ENCODE results near the gene LYPD5. TPM values are rescaled to one million over a fixed set of nuclear protein-coding genes. Genes with fewer than 3 reads are reported as not detected.

The LYPD5 gene
- total RNA-seq, 1 donor from 2014 or later = 0.85 TPM

- DNase-seq (ENCODE audit: extremely low spot score, unreplicated experiment) = no peak
- Mint-ChIP-seq H3K27ac (no peak overlapping the region), H3K4me3 (peak overlapping the region; percentile 84), H3K27me3 (peaks cover 64% of the 10 kb centered on the region), H3K4me1 (ENCODE audit: unreplicated experiment) (peaks cover 5% of the 10 kb centered on the region), H3K36me3 (no peaks in the 10 kb centered on the region), H3K9me3 (no peaks in the 10 kb centered on the region)
- no peak for TF ChIP-seq CTCF (conservative IDR thresholded peaks at IDR 0.05)
Observed at GRCh38 chr19:43798546-43799409, 3.5 kb downstream of the LYPD5 start.

GRCh38 chr19:43798026-43798545 is 4.2 kb downstream of the LYPD5 start:
- peaks cover 71% of the 10 kb centered on the region for H3K27me3 Mint-ChIP-seq

GRCh38 chr19:43797556-43797955 is 4.7 kb downstream of the LYPD5 start:
- Mint-ChIP-seq H3K4me3 (peak overlapping the region; percentile 74), H3K27me3 (peaks cover 66% of the 10 kb centered on the region), H3K36me3 (no peaks in the 10 kb centered on the region), H3K9me3 (no peaks in the 10 kb centered on the region), H3K4me1 (ENCODE audit: unreplicated experiment) (peaks cover 5% of the 10 kb centered on the region), H3K27ac (no peak overlapping the region)
- no peak for TF ChIP-seq CTCF (conservative IDR thresholded peaks at IDR 0.05)
- no peak for DNase-seq (ENCODE audit: extremely low spot score, unreplicated experiment)

More at GRCh38 chr19:43798026-43798545, 4.2 kb downstream of the LYPD5 start:
- Mint-ChIP-seq H3K4me1 (ENCODE audit: unreplicated experiment) (peaks cover 5% of the 10 kb centered on the region), H3K9me3 (no peaks in the 10 kb centered on the region), H3K36me3 (no peaks in the 10 kb centered on the region), H3K4me3 (peak overlapping the region; percentile 84), H3K27ac (no peak overlapping the region)
- TF ChIP-seq CTCF (conservative IDR thresholded peaks at IDR 0.05) = no peak
- no peak for DNase-seq (ENCODE audit: extremely low spot score, unreplicated experiment)

GRCh38 chr19:43797118-43797517 is 5.1 kb downstream of the LYPD5 start:
- Mint-ChIP-seq H3K4me3 (peak overlapping the region; percentile 74), H3K36me3 (no peaks in the 10 kb centered on the region), H3K9me3 (no peaks in the 10 kb centered on the region), H3K4me1 (ENCODE audit: unreplicated experiment) (peaks cover 5% of the 10 kb centered on the region), H3K27ac (no peak overlapping the region), H3K27me3 (peaks cover 66% of the 10 kb centered on the region)
- no peak for DNase-seq (ENCODE audit: extremely low spot score, unreplicated experiment)
- no peak for TF ChIP-seq CTCF (conservative IDR thresholded peaks at IDR 0.05)

- Mint-ChIP-seq H3K36me3 (no peaks in the 10 kb centered on the region), H3K9me3 (no peaks in the 10 kb centered on the region), H3K27me3 (peaks cover 28% of the 10 kb centered on the region), H3K4me1 (ENCODE audit: unreplicated experiment) (no peaks in the 10 kb centered on the region), H3K4me3 (no peak overlapping the region), H3K27ac (no peak overlapping the region)
- no peak for TF ChIP-seq CTCF (conservative IDR thresholded peaks at IDR 0.05)
- no peak for DNase-seq (ENCODE audit: extremely low spot score, unreplicated experiment)
Observed at GRCh38 chr19:43790587-43790986, 11.7 kb downstream of the LYPD5 start.

All from type B pancreatic cell (in vitro differentiated cells).